ENCODE measurements around the gene METRNL.

The METRNL gene

DNA sequence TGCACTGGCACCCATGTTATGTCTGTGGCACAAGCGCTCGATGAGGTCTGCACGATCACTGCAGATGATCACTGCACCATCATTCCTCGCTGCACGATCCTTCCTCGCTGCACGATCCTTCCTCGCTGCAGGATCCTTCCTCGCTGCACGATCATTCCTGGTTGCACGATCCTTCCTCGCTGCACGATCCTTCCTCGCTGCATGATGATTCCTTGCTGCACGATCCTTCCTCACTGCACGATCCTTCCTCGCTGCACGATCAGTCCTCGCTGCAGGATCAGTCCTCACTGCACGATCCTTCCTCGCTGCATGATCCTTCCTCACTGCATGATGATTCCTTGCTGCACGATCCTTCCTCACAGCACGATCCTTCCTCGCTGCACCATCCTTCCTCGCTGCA lies 29.3 kb downstream of the METRNL start:
- no peak for TF ChIP-seq CTCF (IDR thresholded peaks at IDR 0.05; ENCODE audit: borderline replicate concordance, extremely low read depth, low read length, poor library complexity, severe bottlenecking)
- no peak for TF ChIP-seq EZH2 (IDR thresholded peaks at IDR 0.05; ENCODE audit: borderline replicate concordance, low read depth, low read length, severe bottlenecking)
- DNase-seq, result no peak
- no peak overlapping the region for H3K9ac ChIP-seq (ENCODE audit: low read depth, low read length)
- no peak overlapping the region for H3K27ac ChIP-seq (ENCODE audit: low read length)
- no peaks in the 10 kb centered on the region for H3K36me3 ChIP-seq (ENCODE audit: insufficient read depth, low read length)
- H3K4me2 ChIP-seq (ENCODE audit: insufficient read depth, low read length), result no peak overlapping the region
- no peaks in the 10 kb centered on the region for H3K27me3 ChIP-seq (ENCODE audit: insufficient read depth, low read length, poor library complexity)
- no peak overlapping the region for H2AFZ ChIP-seq (ENCODE audit: low read depth, low read length)
- ATAC-seq (ENCODE audit: insufficient read depth, low read depth), result no peak
- no peaks in the 10 kb centered on the region for H3K79me2 ChIP-seq (ENCODE audit: insufficient read depth, low read length)
- peaks cover 10% of the 10 kb centered on the region for H4K20me1 ChIP-seq (ENCODE audit: insufficient read depth, low read length)
- H3K4me3 ChIP-seq (ENCODE audit: low read depth in 1 of 2, low read length in 2 of 2), result no peak overlapping the region
- no peaks in the 10 kb centered on the region for H3K9me3 ChIP-seq (ENCODE audit: insufficient read depth, low read length, severe bottlenecking)
- H3K4me1 ChIP-seq (ENCODE audit: insufficient read depth, low read length), result no peaks in the 10 kb centered on the region

- ATAC-seq (ENCODE audit: insufficient read depth, low read depth), result no peak
- no peaks in the 10 kb centered on the region for H3K27me3 ChIP-seq (ENCODE audit: insufficient read depth, low read length, poor library complexity)
- TF ChIP-seq EZH2 (IDR thresholded peaks at IDR 0.05; ENCODE audit: borderline replicate concordance, low read depth, low read length, severe bottlenecking) (no peak), CTCF (IDR thresholded peaks at IDR 0.05; ENCODE audit: borderline replicate concordance, extremely low read depth, low read length, poor library complexity, severe bottlenecking) (no peak)
- no peak overlapping the region for H3K9ac ChIP-seq (ENCODE audit: low read depth, low read length)
- no peak overlapping the region for H3K4me2 ChIP-seq (ENCODE audit: insufficient read depth, low read length)
- no peak for DNase-seq
- H4K20me1 ChIP-seq (ENCODE audit: insufficient read depth, low read length), result peaks cover 7% of the 10 kb centered on the region
- no peaks in the 10 kb centered on the region for H3K79me2 ChIP-seq (ENCODE audit: insufficient read depth, low read length)
- no peak overlapping the region for H3K27ac ChIP-seq (ENCODE audit: low read length)
- no peak overlapping the region for H3K4me3 ChIP-seq (ENCODE audit: low read depth in 1 of 2, low read length in 2 of 2)
- no peaks in the 10 kb centered on the region for H3K9me3 ChIP-seq (ENCODE audit: insufficient read depth, low read length, severe bottlenecking)
- no peaks in the 10 kb centered on the region for H3K36me3 ChIP-seq (ENCODE audit: insufficient read depth, low read length)
- no peaks in the 10 kb centered on the region for H3K4me1 ChIP-seq (ENCODE audit: insufficient read depth, low read length)
- H2AFZ ChIP-seq (ENCODE audit: low read depth, low read length), result no peak overlapping the region
Observed at GRCh38 chr17:83109386-83109785, 30.0 kb downstream of the METRNL start.

DNA sequence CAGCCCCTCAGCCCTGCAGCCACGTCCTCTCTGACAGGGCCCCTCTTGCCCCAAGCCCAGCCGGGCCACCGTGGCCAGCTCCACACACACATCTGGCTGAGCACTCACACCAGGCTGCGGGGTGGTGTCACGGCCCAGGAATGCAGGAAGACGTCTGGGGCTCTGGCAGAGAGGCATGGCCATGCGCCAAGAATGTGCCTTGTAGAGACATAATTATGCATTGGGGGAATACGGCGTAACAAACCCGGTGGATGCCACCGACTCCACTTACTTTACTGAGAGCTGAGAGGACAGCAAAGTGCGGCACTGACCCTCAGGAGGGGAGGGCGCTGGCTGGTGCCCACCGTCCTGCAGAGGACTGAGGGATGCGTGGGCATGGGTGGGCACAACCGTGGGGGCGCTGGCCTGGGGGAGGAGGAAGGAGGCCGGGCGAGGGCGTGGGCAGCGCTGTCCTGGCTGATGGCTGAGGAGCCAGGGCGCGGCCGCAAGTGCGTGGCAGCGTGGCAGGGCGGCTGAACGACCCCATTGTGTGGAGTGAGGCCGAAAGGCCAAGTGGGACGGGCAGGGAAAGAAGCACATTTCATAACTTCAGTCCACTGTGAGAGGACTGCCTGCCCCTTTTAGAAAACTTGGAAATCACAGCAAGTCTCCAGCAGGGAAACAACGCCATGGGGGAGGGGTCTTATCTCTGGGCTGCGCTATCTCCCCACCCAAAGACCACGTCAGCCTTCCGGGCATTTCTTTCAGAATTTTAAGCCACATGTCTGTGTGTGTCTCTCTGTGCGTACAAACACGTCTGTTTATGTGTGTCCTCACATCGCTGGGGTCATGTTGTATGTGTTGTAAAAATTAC lies 30.6 kb downstream of the METRNL start:
- no peaks in the 10 kb centered on the region for H3K27me3 ChIP-seq (ENCODE audit: insufficient read depth, low read length, poor library complexity)
- DNase-seq, result no peak
- no peaks in the 10 kb centered on the region for H3K4me1 ChIP-seq (ENCODE audit: insufficient read depth, low read length)
- no peaks in the 10 kb centered on the region for H3K36me3 ChIP-seq (ENCODE audit: insufficient read depth, low read length)
- H2AFZ ChIP-seq (ENCODE audit: low read depth, low read length), result no peak overlapping the region
- ATAC-seq (ENCODE audit: insufficient read depth, low read depth), result no peak
- no peak overlapping the region for H3K4me2 ChIP-seq (ENCODE audit: insufficient read depth, low read length)
- no peak overlapping the region for H3K27ac ChIP-seq (ENCODE audit: low read length)
- H3K4me3 ChIP-seq (ENCODE audit: low read depth in 1 of 2, low read length in 2 of 2), result no peak overlapping the region
- H3K79me2 ChIP-seq (ENCODE audit: insufficient read depth, low read length), result no peaks in the 10 kb centered on the region
- no peak for TF ChIP-seq EZH2 (IDR thresholded peaks at IDR 0.05; ENCODE audit: borderline replicate concordance, low read depth, low read length, severe bottlenecking)
- TF ChIP-seq CTCF (IDR thresholded peaks at IDR 0.05; ENCODE audit: borderline replicate concordance, extremely low read depth, low read length, poor library complexity, severe bottlenecking), result no peak
- H3K9ac ChIP-seq (ENCODE audit: low read depth, low read length), result no peak overlapping the region
- peaks cover 7% of the 10 kb centered on the region; the same call in 1 of the 2 replicates for H4K20me1 ChIP-seq (ENCODE audit: insufficient read depth, low read length)
- no peaks in the 10 kb centered on the region for H3K9me3 ChIP-seq (ENCODE audit: insufficient read depth, low read length, severe bottlenecking)

Measured in DND-41 (cell line).